Tibial artery (tissue), 4 donors: Measurements from ENCODE around the gene SFXN2.

Experiments used
- DNase-seq, 2 donors: peaks; one replicate each; pipeline ENCODE4 v3.0.0-alpha.2; 2019
- H3K27ac ChIP-seq, 2 donors: fragments of 200-600 bp; sonication (generic) in 1 of 2; 1 replicate in 1 of 2; 2 replicates in 1 of 2; pipeline ENCODE4 v1.5.1; 2018 to 2019; ENCODE audit warnings: mild to moderate bottlenecking in 1 of 2
- H3K27me3 ChIP-seq, 2 donors: fragments of 200-600 bp; sonication (generic) in 1 of 2; one replicate each; pipeline versions ENCODE4 v1.5.1 to v1.6.0; 2016 to 2019
- H3K36me3 ChIP-seq, 3 donors: fragments of 200-600 bp; sonication (generic) in 2 of 3; one replicate each; pipeline ENCODE4 v1.5.1; 2016 to 2019; ENCODE audit warnings: mild to moderate bottlenecking in 2 of 3
- H3K4me1 ChIP-seq, 4 donors: fragments of 200-600 bp; sonication (generic) in 2 of 4; 1 replicate in 3 of 4; 2 replicates in 1 of 4; pipeline ENCODE4 v1.5.1; 2016 to 2019
- H3K4me3 ChIP-seq, 2 donors: fragments of 200-600 bp; sonication (generic) in 1 of 2; 1 replicate in 1 of 2; 2 replicates in 1 of 2; pipeline ENCODE4 v1.5.1; 2018 to 2019; ENCODE audit warnings: mild to moderate bottlenecking in 2 of 2
- H3K9me3 ChIP-seq, 3 donors: fragments of 200-600 bp; sonication (generic) in 1 of 3; one replicate each; pipeline ENCODE4 v1.5.1; 2016 to 2019
- CTCF ChIP-seq, 2 experiments: fragments of 200-600 bp in 1 of 2; fragments of 450-650 bp in 1 of 2; IDR thresholded peaks; one replicate each; pipeline ENCODE4 v1.5.1; 2017 to 2019; ENCODE audit warnings: antibody characterized with exemption in 2 of 2, mild to moderate bottlenecking in 1 of 2, moderate library complexity in 1 of 2
- intact Hi-C: fragments of 100-400 bp; cut with DNase I; formaldehyde crosslinking; loops from one replicate; pipeline ENCODE4 v1.15.0; 2023; ENCODE audit warnings: low total_unique reads

SFXN2 gene

DNA sequence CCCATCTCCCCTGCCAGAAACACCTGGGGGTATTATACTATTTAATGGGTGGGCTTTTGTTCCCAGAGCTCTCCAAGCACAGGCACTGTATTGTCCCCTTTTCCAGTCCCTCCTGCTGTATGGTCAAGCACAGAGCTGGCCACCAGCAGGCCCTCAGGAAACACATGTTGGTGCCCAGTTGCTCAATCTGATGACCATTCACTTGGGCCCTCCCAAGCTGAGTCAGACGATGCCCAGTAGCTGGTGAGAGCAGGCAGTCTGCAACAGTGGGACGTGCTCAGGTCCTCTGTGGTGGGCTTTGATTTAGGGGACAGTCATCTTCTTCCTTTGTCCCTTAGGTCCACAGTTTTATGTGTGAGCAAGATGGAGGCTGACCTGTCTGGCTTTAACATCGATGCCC is 11.8 kb downstream of the SFXN2 start:
- no peak overlapping the region for H3K27ac ChIP-seq
- intact Hi-C loops: no loop called here
- H3K4me3 ChIP-seq: no peak overlapping the region

DNA sequence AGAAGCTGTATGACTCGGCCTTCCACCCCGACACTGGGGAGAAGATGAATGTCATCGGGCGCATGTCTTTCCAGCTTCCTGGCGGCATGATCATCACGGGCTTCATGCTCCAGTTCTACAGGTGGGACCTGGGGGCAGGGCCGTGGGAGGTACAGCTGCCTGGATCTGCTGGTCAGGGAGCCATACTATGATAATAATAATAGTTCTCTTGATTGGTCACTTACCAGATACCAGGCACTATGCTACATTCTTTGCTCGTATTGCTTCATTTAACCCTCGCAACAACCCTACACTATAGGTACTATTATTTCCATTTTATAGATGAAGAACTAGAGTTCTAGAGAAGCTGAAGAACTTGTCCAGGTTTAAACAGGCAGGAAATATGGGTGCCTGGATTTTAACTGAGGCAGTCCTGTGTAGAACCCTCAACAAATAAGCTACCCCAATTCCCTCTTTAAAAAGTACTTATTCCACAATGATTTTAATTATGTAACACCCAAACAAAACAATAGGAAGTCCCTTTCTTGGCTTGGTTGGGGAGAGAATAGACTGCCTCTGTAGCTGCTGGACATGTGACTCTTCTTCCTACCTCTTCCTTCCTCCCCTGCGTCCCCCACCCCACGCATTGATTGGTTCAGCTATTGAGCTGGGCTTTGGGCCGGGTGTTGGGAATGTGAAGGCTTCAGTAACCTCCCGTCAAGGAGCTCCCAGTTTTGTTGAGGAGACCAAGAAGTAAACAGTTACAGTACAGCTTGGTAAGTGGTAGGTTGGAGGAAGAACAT is 12.8 kb downstream of the SFXN2 start:
- intact Hi-C loops: no loop called here
- no peak overlapping the region for H3K27ac ChIP-seq
- TF ChIP-seq CTCF (IDR thresholded peaks at IDR 0.05): no peak
- no peaks in the 10 kb centered on the region for H3K9me3 ChIP-seq
- peaks cover 0 to 41% (median 0%) of the 10 kb centered on the region in 3 donors for H3K36me3 ChIP-seq
- H3K4me3 ChIP-seq: no peak overlapping the region
- H3K4me1 ChIP-seq: peaks cover 0 to 7% (median 0%) of the 10 kb centered on the region in 4 donors
- no peaks in the 10 kb centered on the region for H3K27me3 ChIP-seq
- DNase-seq: no peak

More for the DNA sequence above, 11.8 kb downstream of the SFXN2 start:
- peaks cover 0 to 7% (median 0%) of the 10 kb centered on the region in 4 donors for H3K4me1 ChIP-seq
- H3K27me3 ChIP-seq: no peaks in the 10 kb centered on the region
- no peak for TF ChIP-seq CTCF (IDR thresholded peaks at IDR 0.05)
- no peaks in the 10 kb centered on the region for H3K9me3 ChIP-seq
- DNase-seq: peak in 1 of 2 donors; percentile 42
- peaks cover 0 to 31% (median 0%) of the 10 kb centered on the region in 3 donors for H3K36me3 ChIP-seq

GRCh38 chr10:102729029-102730026 is 14.9 kb downstream of the SFXN2 start:
- Histone ChIP-seq H3K27me3 (no peaks in the 10 kb centered on the region), H3K9me3 (no peaks in the 10 kb centered on the region), H3K36me3 (peaks cover 0 to 60% (median 0%) of the 10 kb centered on the region in 3 donors), H3K4me3 (no peak overlapping the region), H3K27ac (no peak overlapping the region), H3K4me1 (peaks cover 0 to 7% (median 0%) of the 10 kb centered on the region in 4 donors)
- intact Hi-C loops: loop anchor here (1.0 to 10.0 kb wide), 3 partner anchors 172 to 515 kb away; partner anchors contain the start of gene RPEL1
- TF ChIP-seq CTCF (IDR thresholded peaks at IDR 0.05): peak; percentile 90 to 96
- DNase-seq: peak; percentile 88 to 93

GRCh38 chr10:102731222-102731800 is 16.9 kb downstream of the SFXN2 start:
- Histone ChIP-seq H3K27me3 (no peaks in the 10 kb centered on the region), H3K36me3 (peaks cover 0 to 59% (median 0%) of the 10 kb centered on the region in 3 donors), H3K4me1 (peaks cover 0 to 7% (median 0%) of the 10 kb centered on the region in 4 donors), H3K9me3 (no peaks in the 10 kb centered on the region), H3K27ac (no peak overlapping the region), H3K4me3 (no peak overlapping the region)
- TF ChIP-seq CTCF (IDR thresholded peaks at IDR 0.05): no peak
- intact Hi-C loops: loop anchor here (10.0 kb wide), 2 partner anchors 343 to 513 kb away; partner anchors contain the start of gene RPEL1
- no peak for DNase-seq

GRCh38 chr10:102732661-102733060 is 18.2 kb downstream of the SFXN2 start:
- Histone ChIP-seq H3K4me1 (peaks cover 0 to 7% (median 0%) of the 10 kb centered on the region in 4 donors), H3K27ac (no peak overlapping the region), H3K36me3 (peaks cover 0 to 53% (median 0%) of the 10 kb centered on the region in 3 donors), H3K9me3 (no peaks in the 10 kb centered on the region), H3K27me3 (no peaks in the 10 kb centered on the region), H3K4me3 (no peak overlapping the region)
- TF ChIP-seq CTCF (IDR thresholded peaks at IDR 0.05): no peak
- intact Hi-C loops: loop anchor here (10.0 kb wide), 2 partner anchors 342 to 512 kb away; partner anchors contain the start of gene RPEL1
- no peak for DNase-seq
